Gastroesophageal sphincter (tissue), 4 donors: ENCODE data around the gene GPHN. TPM values are rescaled to one million over a fixed set of nuclear protein-coding genes. Genes with fewer than 3 reads are reported as not detected.
"Not testable (repeated sequence)": the region's sequence is repeated elsewhere in the genome, so short reads cannot be mapped to it uniquely, and the experiment has no call there.

Experiments
- ATAC-seq: fragments of 150-250 bp; one replicate; pipeline ENCODE4 v1.9.1; 2016; ENCODE audit warnings: mild to moderate bottlenecking, moderate library complexity
- H3K27ac ChIP-seq, 4 donors: fragments of 200-600 bp; sonication (generic) in 3 of 4; 1 replicate in 3 of 4; 2 replicates in 1 of 4; pipeline ENCODE4 v1.5.1; 2016 to 2019
- H3K27me3 ChIP-seq: fragments of 200-600 bp; sonication (generic); one replicate; pipeline ENCODE4 v1.5.1; 2019
- H3K36me3 ChIP-seq, 2 donors: fragments of 200-600 bp; sonication (generic); one replicate each; pipeline ENCODE4 v1.5.1; 2019; ENCODE audit warnings: control low read depth in 1 of 2
- H3K4me1 ChIP-seq, 3 donors: fragments of 200-600 bp; sonication (generic); 1 replicate in 2 of 3; 2 replicates in 1 of 3; pipeline ENCODE4 v1.5.1; 2016 to 2019; ENCODE audit warnings: control low read depth in 2 of 3
- H3K4me3 ChIP-seq, 2 donors: fragments of 200-600 bp; sonication (generic); one replicate each; pipeline ENCODE4 v1.5.1; 2019; ENCODE audit warnings: mild to moderate bottlenecking in 1 of 2, moderate library complexity in 1 of 2
- H3K9me3 ChIP-seq, 3 donors: fragments of 200-600 bp; sonication (generic); one replicate each; pipeline ENCODE4 v1.5.1; 2017 to 2019; ENCODE audit warnings: control low read depth in 2 of 3
- CTCF ChIP-seq, 4 experiments: fragments of 200-600 bp in 2 of 4; fragments of 450-650 bp in 2 of 4; sonication (generic) in 1 of 4; IDR thresholded peaks; one replicate each; pipeline ENCODE4 v1.5.1; 2017 to 2019; ENCODE audit warnings: antibody characterized with exemption in 4 of 4, mild to moderate bottlenecking in 2 of 4, moderate library complexity in 2 of 4
- EP300 ChIP-seq: sonication (generic); formaldehyde crosslinking; IDR thresholded peaks from one replicate; pipeline ENCODE4 v1.6.1; 2017; ENCODE audit warnings: antibody characterized with exemption, mild to moderate bottlenecking
- POLR2A ChIP-seq, 2 donors: fragments of 450-650 bp; IDR thresholded peaks; one replicate each; pipeline ENCODE4 v1.6.1; 2017; ENCODE audit warnings: antibody characterized with exemption in 2 of 2, mild to moderate bottlenecking in 2 of 2, moderate library complexity in 1 of 2
- POLR2AphosphoS5 ChIP-seq: sonication (generic); formaldehyde crosslinking; IDR thresholded peaks from one replicate; pipeline ENCODE4 v1.6.1; 2017; ENCODE audit warnings: antibody characterized with exemption
- WGBS, 2 donors: methylation state at CpG; one replicate each; pipeline ENCODE4 v1.1.5; 2018; ENCODE audit warnings: low coverage in 1 of 2; 5-methylcytosine and 5-hydroxymethylcytosine counted together
- total RNA-seq, 4 donors: library from RNA; depleted of rRNA; stranded (reverse); fragments of >200 nt; gene quantifications; one replicate each; pipeline ENCODE4 v1.1.0, GENCODE V29; 2016

GPHN gene
- total RNA-seq, 4 donors from 2014 or later: 13.1 to 16.5 (median 14.7) TPM

GRCh38 chr14:66575014-66575413 lies 67.1 kb downstream of the GPHN start:
- no peak for ATAC-seq
- Histone ChIP-seq H3K4me3 (no peak overlapping the region), H3K9me3 (peaks cover 0 to 39% (median 0%) of the 10 kb centered on the region in 3 donors), H3K27me3 (no peaks in the 10 kb centered on the region), H3K36me3 (no peaks in the 10 kb centered on the region), H3K4me1 (no peaks in the 10 kb centered on the region), H3K27ac (no peak overlapping the region)
- no peak for TF ChIP-seq CTCF (IDR thresholded peaks at IDR 0.05)
- TF ChIP-seq EP300: no peak
- TF ChIP-seq POLR2A (IDR thresholded peaks at IDR 0.05): no peak
- TF ChIP-seq POLR2AphosphoS5: no peak
- WGBS, 2 donors: 87 to 100% methylated on average over 2 of the region's 2 CpGs

- TF ChIP-seq EP300 (no peak), POLR2AphosphoS5 (no peak), CTCF (IDR thresholded peaks at IDR 0.05) (no peak), POLR2A (IDR thresholded peaks at IDR 0.05) (no peak)
- ATAC-seq: no peak
- Histone ChIP-seq H3K36me3 (no peaks in the 10 kb centered on the region), H3K27ac (no peak overlapping the region), H3K27me3 (no peaks in the 10 kb centered on the region), H3K9me3 (peaks cover 0 to 39% (median 0%) of the 10 kb centered on the region in 3 donors), H3K4me3 (no peak overlapping the region), H3K4me1 (no peaks in the 10 kb centered on the region)
- no CpG with 5 or more reads among the region's 1 CpG for WGBS, 2 donors
Observed at GRCh38 chr14:66575939-66576338, 68.0 kb downstream of the GPHN start.

GRCh38 chr14:66587753-66588152 lies 79.8 kb downstream of the GPHN start:
- H3K9me3 ChIP-seq, H3K4me1 ChIP-seq, ATAC-seq, H3K27me3 ChIP-seq, H3K27ac ChIP-seq, H3K4me3 ChIP-seq, H3K36me3 ChIP-seq: not testable (repeated sequence)
- WGBS, 2 donors: 80% methylated on average over 1 of the region's 6 CpGs; no CpG with 5 or more reads in 1 of the 2 donors

GRCh38 chr14:66595394-66595793 lies 87.4 kb downstream of the GPHN start:
- Histone ChIP-seq H3K27ac (no peak overlapping the region), H3K27me3 (no peaks in the 10 kb centered on the region), H3K4me1 (no peaks in the 10 kb centered on the region), H3K9me3 (peaks cover 0 to 16% (median 0%) of the 10 kb centered on the region in 3 donors), H3K4me3 (no peak overlapping the region), H3K36me3 (no peaks in the 10 kb centered on the region)
- no CpG with 5 or more reads among the region's 4 CpGs for WGBS, 2 donors
- ATAC-seq: no peak
- TF ChIP-seq POLR2AphosphoS5: no peak
- no peak for TF ChIP-seq CTCF (IDR thresholded peaks at IDR 0.05)
- TF ChIP-seq EP300: no peak
- no peak for TF ChIP-seq POLR2A (IDR thresholded peaks at IDR 0.05)

GRCh38 chr14:66596241-66596985 lies 88.5 kb downstream of the GPHN start:
- no peak overlapping the region for H3K27ac ChIP-seq
- TF ChIP-seq EP300: no peak
- TF ChIP-seq CTCF (IDR thresholded peaks at IDR 0.05): no peak
- TF ChIP-seq POLR2A (IDR thresholded peaks at IDR 0.05): no peak
- no peak for TF ChIP-seq POLR2AphosphoS5
- no peaks in the 10 kb centered on the region for H3K4me1 ChIP-seq
- ATAC-seq: no peak
- 100% methylated on average over 1 of the region's 9 CpGs; no CpG with 5 or more reads in 1 of the 2 donors for WGBS, 2 donors
- H3K4me3 ChIP-seq: no peak overlapping the region
- no peaks in the 10 kb centered on the region for H3K36me3 ChIP-seq
- H3K9me3 ChIP-seq: peaks cover 0 to 16% (median 0%) of the 10 kb centered on the region in 3 donors
- H3K27me3 ChIP-seq: no peaks in the 10 kb centered on the region
